H1 (cell line): ENCODE measurements around the gene PHKG2. TPM values are rescaled to one million over a fixed set of nuclear protein-coding genes. Genes with fewer than 3 reads are reported as not detected.

Source experiments
- BCL11A ChIP-seq, 2 experiments: IDR thresholded peaks; one replicate each; pipeline ENCODE4 v1.6.1; 2011; ENCODE audit warnings: low read depth in 2 of 2, low read length in 2 of 2, mild to moderate bottlenecking in 2 of 2
- CHD7 ChIP-seq: fragments of 300-600 bp; sonication (generic); IDR thresholded peaks from 2 replicates; pipeline ENCODE4 v1.7.1; 2012; ENCODE audit warnings: low read length, moderate library complexity, mild to moderate bottlenecking, inconsistent platforms; ENCODE audit not compliant: insufficient replicate concordance
- CREB1 ChIP-seq: IDR thresholded peaks from 2 replicates; pipeline ENCODE4 v1.6.1; 2012; ENCODE audit warnings: inconsistent platforms
- EP300 ChIP-seq, 2 experiments: IDR thresholded peaks; 1 replicate in 1 of 2; 2 replicates in 1 of 2; pipeline ENCODE4 v1.6.1; 2011 to 2012; ENCODE audit warnings: low read depth in 2 of 2, low read length in 2 of 2, mild to moderate bottlenecking in 2 of 2, borderline replicate concordance in 1 of 2, inconsistent platforms in 1 of 2, moderate library complexity in 1 of 2
- HDAC6 ChIP-seq: IDR thresholded peaks from one replicate; pipeline ENCODE4 v1.7.1; 2012; ENCODE audit warnings: low read depth, mild to moderate bottlenecking, inconsistent platforms, low read length, moderate library complexity
- MAFK ChIP-seq: IDR thresholded peaks from 2 replicates; pipeline ENCODE4 v1.6.1; 2012; ENCODE audit warnings: low read depth, mild to moderate bottlenecking, improper control_type of control experiment, low read length
- MAX ChIP-seq: IDR thresholded peaks from 2 replicates; pipeline ENCODE4 v1.6.1; 2012; ENCODE audit warnings: inconsistent platforms
- POLR2AphosphoS5 ChIP-seq: IDR thresholded peaks from 2 replicates; pipeline ENCODE4 v1.6.1; 2011; ENCODE audit warnings: low read depth, low read length
- SAP30 ChIP-seq: fragments of 300-600 bp; sonication (generic); IDR thresholded peaks from 2 replicates; pipeline ENCODE4 v1.7.1; 2012; ENCODE audit warnings: low read length, moderate library complexity, mild to moderate bottlenecking, inconsistent platforms; ENCODE audit not compliant: insufficient read depth, insufficient replicate concordance
- SIX5 ChIP-seq: IDR thresholded peaks from 2 replicates; pipeline ENCODE4 v1.6.1; 2011; ENCODE audit warnings: mild to moderate bottlenecking, low read depth, low read length
- TCF12 ChIP-seq: IDR thresholded peaks from 2 replicates; pipeline ENCODE4 v1.6.1; 2011; ENCODE audit warnings: low read depth, mild to moderate bottlenecking, low read length
- YY1 ChIP-seq: IDR thresholded peaks from 2 replicates; pipeline ENCODE4 v1.6.1; 2011; ENCODE audit warnings: low read depth, mild to moderate bottlenecking, low read length
- polyA plus RNA-seq, 7 experiments: library from polyadenylated mRNA; depleted of rRNA in 3 of 7; stranded (reverse) in 5 of 7; unstranded in 2 of 7; fragments of >200 nt in 5 of 7; fragments of 200-250 nt in 2 of 7; gene quantifications; 1 replicate in 5 of 7; 2 replicates in 1 of 7; 4 replicates in 1 of 7; pipeline versions ENCODE4 v1.2.1 to v1.2.3, GENCODE V29; 2011 to 2013; ENCODE audit warnings: missing spikeins in 2 of 7, mixed read lengths in 2 of 7
- total RNA-seq: library from RNA; stranded (reverse); fragmentation: NEBNext Ultra II Directional; extraction: Animal tissue kit (Norgen Biotek cat#: 25700); gene quantifications from 2 replicates; pipeline ENCODE4 v1.2.1, GENCODE V29; 2021

Gene PHKG2
- total and polyA plus RNA-seq, 2 of the 8 experiments (the other 6 are each of a cell fraction or from before 2014, with no cell fraction given), result 36.0 to 53.4 TPM

- TF ChIP-seq CHD7, result no peak
- TF ChIP-seq MAFK, result no peak
- no peak for TF ChIP-seq BCL11A (IDR thresholded peaks at IDR 0.05; ENCODE audit: low read depth in 2 of 2, low read length in 2 of 2)
- TF ChIP-seq EP300 (IDR thresholded peaks at IDR 0.05; ENCODE audit: borderline replicate concordance in 1 of 2, low read depth in 2 of 2, low read length in 2 of 2), result no peak
- TF ChIP-seq MAX, result no peak
- TF ChIP-seq POLR2AphosphoS5, result no peak
- no peak for TF ChIP-seq HDAC6
- no peak for TF ChIP-seq SAP30
- no peak for TF ChIP-seq TCF12
- TF ChIP-seq YY1, result no peak
- no peak for TF ChIP-seq CREB1
- TF ChIP-seq SIX5, result no peak
Observed at GRCh38 chr16:30699615-30700099, 48.6 kb upstream of the PHKG2 start (continued).
